Measurements from ENCODE around the gene AGA.

DNA sequence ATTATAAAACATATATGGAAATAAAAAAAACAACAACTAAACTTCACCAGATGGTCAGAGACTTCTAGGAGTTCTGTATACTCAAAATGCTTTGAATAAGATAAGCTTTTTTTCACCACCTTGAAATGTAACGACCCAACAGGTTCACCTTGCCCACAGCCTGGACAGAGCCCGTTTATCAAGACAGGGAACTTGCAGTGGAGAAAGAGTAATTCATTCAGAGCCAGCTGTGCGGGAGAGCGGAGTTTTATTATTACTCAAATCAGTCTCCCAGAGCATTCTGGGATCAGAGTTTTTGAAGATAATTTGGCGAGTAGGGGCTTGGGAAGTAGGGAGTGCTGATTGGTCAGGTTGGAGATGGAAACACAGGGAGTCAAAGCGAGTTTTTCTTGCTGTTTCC, 38.5 kb downstream of the AGA start:
- TF ChIP-seq EZH2 (optimal IDR thresholded peaks at IDR 0.05; ENCODE audit: low read depth, low read length) (no peak), EZH2phosphoT487 (IDR thresholded peaks at IDR 0.05; ENCODE audit: low read length) (no peak)
- TF ChIP-seq, protein P1, sequence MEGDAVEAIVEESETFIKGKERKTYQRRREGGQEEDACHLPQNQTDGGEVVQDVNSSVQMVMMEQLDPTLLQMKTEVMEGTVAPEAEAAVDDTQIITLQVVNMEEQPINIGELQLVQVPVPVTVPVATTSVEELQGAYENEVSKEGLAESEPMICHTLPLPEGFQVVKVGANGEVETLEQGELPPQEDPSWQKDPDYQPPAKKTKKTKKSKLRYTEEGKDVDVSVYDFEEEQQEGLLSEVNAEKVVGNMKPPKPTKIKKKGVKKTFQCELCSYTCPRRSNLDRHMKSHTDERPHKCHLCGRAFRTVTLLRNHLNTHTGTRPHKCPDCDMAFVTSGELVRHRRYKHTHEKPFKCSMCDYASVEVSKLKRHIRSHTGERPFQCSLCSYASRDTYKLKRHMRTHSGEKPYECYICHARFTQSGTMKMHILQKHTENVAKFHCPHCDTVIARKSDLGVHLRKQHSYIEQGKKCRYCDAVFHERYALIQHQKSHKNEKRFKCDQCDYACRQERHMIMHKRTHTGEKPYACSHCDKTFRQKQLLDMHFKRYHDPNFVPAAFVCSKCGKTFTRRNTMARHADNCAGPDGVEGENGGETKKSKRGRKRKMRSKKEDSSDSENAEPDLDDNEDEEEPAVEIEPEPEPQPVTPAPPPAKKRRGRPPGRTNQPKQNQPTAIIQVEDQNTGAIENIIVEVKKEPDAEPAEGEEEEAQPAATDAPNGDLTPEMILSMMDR (IDR thresholded peaks at IDR 0.05; ENCODE audit: low read length), result no peak
